Right lobe of liver (tissue), 6 donors: ENCODE data around the gene SDK1. TPM values are rescaled to one million over a fixed set of nuclear protein-coding genes. Genes with fewer than 3 reads are reported as not detected.

ENCODE experiments used
- ATAC-seq, 4 donors: fragments of 200-7000 bp; cut with Tn5 transposase; one replicate each; pipeline ENCODE4 v1.9.1; 2020; ENCODE audit warnings: mild to moderate bottlenecking in 4 of 4, moderate library complexity in 4 of 4
- DNase-seq, 3 donors: peaks; one replicate each; pipeline ENCODE4 v3.0.0-alpha.2; 2020
- H3K27ac ChIP-seq, 3 donors: fragments of 200-600 bp; one replicate each; pipeline ENCODE4 v1.8.0; 2022
- H3K27me3 ChIP-seq, 2 donors: fragments of 200-600 bp; one replicate each; pipeline ENCODE4 v1.8.0; 2022
- H3K36me3 ChIP-seq, 4 donors: fragments of 200-600 bp; sonication (generic) in 1 of 4; one replicate each; pipeline versions ENCODE4 v1.5.1 to v1.8.0; 2017 to 2022; ENCODE audit warnings: control low read depth in 1 of 4
- H3K4me1 ChIP-seq, 4 donors: fragments of 200-600 bp; sonication (generic) in 1 of 4; one replicate each; pipeline versions ENCODE4 v1.5.1 to v1.8.0; 2017 to 2022; ENCODE audit warnings: control low read depth in 1 of 4
- H3K4me3 ChIP-seq, 3 donors: fragments of 200-600 bp; one replicate each; pipeline ENCODE4 v1.8.0; 2022
- H3K9me3 ChIP-seq, 4 donors: fragments of 200-600 bp; sonication (generic) in 1 of 4; one replicate each; pipeline versions ENCODE4 v1.5.1 to v1.8.0; 2017 to 2022; ENCODE audit warnings: control low read depth in 1 of 4
- POLR2A ChIP-seq: fragments of 450-650 bp; IDR thresholded peaks from one replicate; pipeline ENCODE4 v1.6.1; 2017; ENCODE audit warnings: antibody characterized with exemption, mild to moderate bottlenecking
- WGBS: methylation state at CpG from one replicate; pipeline ENCODE4 v1.1.6; 2018; ENCODE audit warnings: low coverage, low lambda C conversion rate; ENCODE audit not compliant: insufficient coverage; ENCODE audit errors: missing lambda C conversion rate; 5-methylcytosine and 5-hydroxymethylcytosine counted together
- intact Hi-C, 2 donors: fragments of 100-400 bp; cut with DNase I; formaldehyde crosslinking; loops; one replicate each; pipeline versions ENCODE4 v1.11.2 to v1.14.1; 2022
- total RNA-seq, 6 experiments: library from RNA; depleted of rRNA in 2 of 6; stranded (reverse); fragments of >200 nt in 2 of 6; fragmentation: NEBNext Ultra II Directional in 3 of 6; extraction: Animal tissue kit (Norgen Biotek cat#: 25700) in 3 of 6; gene quantifications; one replicate each; pipeline versions ENCODE4 v1.1.0 to v1.2.4, GENCODE V29; 2016 to 2023
- TF ChIP-seq, protein P1 (sequence below), 4 donors: fragments of 200-600 bp in 3 of 4; fragments of 450-650 bp in 1 of 4; IDR thresholded peaks; one replicate each; pipeline versions ENCODE4 v1.5.1 to v1.8.0; 2016 to 2022; ENCODE audit warnings: antibody characterized with exemption in 4 of 4, mild to moderate bottlenecking in 2 of 4
- donor health status: DM: no; HTN: yes; CAD: no.
- donor health status: DM: no; HTN: no; CAD: no.
- donor health status: DM: no; HTN: no; CAD: no.
- donor health status: DM: no; HTN: yes; CAD: no.
- donor health status: DM: no; HTN: yes; CAD: no.

Gene SDK1
- total RNA-seq, 6 experiments from 2014 or later = 0.07 to 1.4 (median 0.65) TPM

DNA sequence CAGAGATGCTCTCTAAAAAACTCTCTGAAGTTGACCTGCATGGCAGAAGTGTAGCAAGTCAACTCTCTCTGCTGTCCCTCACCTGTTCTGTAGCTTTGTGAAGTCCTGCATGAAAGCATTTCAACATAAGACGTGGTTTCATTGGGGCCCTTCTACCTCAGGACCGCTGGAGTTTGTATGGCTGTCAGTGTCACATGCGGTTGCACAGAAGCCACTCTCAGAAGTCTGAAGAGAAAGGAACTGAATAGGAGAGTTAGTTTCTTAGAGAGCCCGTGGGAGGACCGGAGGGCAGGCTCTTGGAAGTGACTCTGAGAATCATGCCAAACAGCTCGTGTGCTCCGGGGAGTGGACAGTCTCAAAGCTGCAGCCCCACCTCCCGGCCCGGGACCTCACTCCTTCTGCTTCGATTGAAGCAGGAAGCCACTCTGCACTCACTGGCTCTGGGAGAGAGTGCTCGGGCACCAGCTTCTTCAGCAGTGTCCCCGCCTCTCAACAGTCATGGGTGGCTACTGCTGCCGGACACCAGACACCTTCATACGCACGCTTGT is 486.7 kb downstream of the SDK1 start:
- Histone ChIP-seq H3K4me3 (no peak overlapping the region), H3K9me3 (peaks cover 0 to 5% (median 1%) of the 10 kb centered on the region in 4 donors), H3K36me3 (no peaks in the 10 kb centered on the region), H3K4me1 (no peaks in the 10 kb centered on the region), H3K27ac (no peak overlapping the region), H3K27me3 (no peaks in the 10 kb centered on the region)
- intact Hi-C loops = no loop called here
- DNase-seq (no peak), ATAC-seq (peak; percentile 35 to 48 (median 36))
- no peak for TF ChIP-seq POLR2A
- TF ChIP-seq, protein P1, sequence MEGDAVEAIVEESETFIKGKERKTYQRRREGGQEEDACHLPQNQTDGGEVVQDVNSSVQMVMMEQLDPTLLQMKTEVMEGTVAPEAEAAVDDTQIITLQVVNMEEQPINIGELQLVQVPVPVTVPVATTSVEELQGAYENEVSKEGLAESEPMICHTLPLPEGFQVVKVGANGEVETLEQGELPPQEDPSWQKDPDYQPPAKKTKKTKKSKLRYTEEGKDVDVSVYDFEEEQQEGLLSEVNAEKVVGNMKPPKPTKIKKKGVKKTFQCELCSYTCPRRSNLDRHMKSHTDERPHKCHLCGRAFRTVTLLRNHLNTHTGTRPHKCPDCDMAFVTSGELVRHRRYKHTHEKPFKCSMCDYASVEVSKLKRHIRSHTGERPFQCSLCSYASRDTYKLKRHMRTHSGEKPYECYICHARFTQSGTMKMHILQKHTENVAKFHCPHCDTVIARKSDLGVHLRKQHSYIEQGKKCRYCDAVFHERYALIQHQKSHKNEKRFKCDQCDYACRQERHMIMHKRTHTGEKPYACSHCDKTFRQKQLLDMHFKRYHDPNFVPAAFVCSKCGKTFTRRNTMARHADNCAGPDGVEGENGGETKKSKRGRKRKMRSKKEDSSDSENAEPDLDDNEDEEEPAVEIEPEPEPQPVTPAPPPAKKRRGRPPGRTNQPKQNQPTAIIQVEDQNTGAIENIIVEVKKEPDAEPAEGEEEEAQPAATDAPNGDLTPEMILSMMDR (IDR thresholded peaks at IDR 0.05) = no peak
- 34% methylated on average over 9 of the region's 15 CpGs for WGBS

DNA sequence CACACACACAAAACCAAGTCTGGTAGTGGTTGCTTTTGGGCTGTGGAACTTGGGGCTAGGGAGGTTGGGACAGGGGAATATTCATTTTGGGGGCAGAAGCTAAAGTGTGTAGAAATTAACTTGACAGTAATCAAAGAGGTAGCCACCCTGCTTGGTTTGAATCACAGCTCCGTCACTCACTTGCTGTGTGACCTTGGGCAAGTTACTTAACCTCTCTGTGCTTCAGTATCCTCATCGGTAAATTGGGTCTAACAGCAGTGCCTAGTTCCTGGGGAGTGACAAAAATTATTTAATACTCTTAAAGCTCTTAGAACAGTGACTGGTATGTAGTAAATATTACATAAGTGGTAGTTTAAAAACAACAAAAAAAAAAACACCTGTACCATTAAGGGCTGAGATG is 489.8 kb downstream of the SDK1 start:
- no peak for ATAC-seq
- Histone ChIP-seq H3K27me3 (no peaks in the 10 kb centered on the region), H3K36me3 (no peaks in the 10 kb centered on the region), H3K9me3 (no peaks in the 10 kb centered on the region), H3K4me1 (no peaks in the 10 kb centered on the region), H3K27ac (no peak overlapping the region), H3K4me3 (no peak overlapping the region)
- TF ChIP-seq POLR2A = no peak
- TF ChIP-seq, protein P1 (IDR thresholded peaks at IDR 0.05) = no peak
- 50% methylated on average over 1 of the region's 2 CpGs for WGBS
- no peak for DNase-seq
- intact Hi-C loops = no loop called here

DNA sequence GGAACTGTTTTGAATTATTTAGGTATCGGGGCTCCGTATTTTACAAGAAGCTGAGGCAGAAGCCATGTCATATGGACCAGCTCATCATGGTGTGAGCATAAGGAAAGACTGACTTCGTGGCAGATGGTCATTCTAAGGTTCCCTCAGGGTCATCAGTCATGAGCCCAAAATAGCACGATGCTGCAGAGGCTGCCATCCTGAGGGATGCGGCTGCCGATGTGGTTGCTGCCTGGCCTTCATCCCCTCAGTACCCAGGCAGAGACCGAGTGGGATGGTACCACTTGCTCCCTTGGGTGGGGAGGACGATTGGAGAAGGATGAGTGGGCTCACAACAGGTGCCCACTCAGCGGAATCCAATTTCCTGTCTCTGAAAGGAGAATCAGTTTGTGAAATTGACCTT is 490.3 kb downstream of the SDK1 start:
- intact Hi-C loops = no loop called here
- DNase-seq (no peak), ATAC-seq (no peak)
- 57% methylated on average over 6 of the region's 9 CpGs for WGBS
- Histone ChIP-seq H3K9me3 (no peaks in the 10 kb centered on the region), H3K36me3 (no peaks in the 10 kb centered on the region), H3K4me1 (no peaks in the 10 kb centered on the region), H3K4me3 (no peak overlapping the region), H3K27me3 (no peaks in the 10 kb centered on the region), H3K27ac (no peak overlapping the region)
- no peak for TF ChIP-seq POLR2A
- TF ChIP-seq, protein P1 (IDR thresholded peaks at IDR 0.05) = no peak

DNA sequence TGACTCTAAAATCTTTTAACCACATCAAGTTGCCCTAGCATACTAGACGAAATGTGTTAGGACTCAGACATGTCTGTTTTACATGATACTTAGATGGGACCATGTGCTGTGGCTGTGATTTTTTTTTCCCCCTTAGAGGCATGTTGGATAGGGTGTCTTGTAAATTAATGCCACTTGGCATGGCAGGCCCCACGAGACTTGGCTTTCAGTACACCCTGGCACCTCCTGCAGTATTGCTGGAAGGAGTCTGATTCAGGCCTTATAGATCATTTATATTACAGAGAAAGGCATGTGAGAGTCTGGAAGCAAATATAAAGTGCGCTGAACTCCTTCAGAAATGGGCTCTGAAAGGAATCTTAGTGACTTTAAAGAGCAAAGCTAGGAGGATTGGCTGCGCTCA is 494.1 kb downstream of the SDK1 start:
- Histone ChIP-seq H3K9me3 (no peaks in the 10 kb centered on the region), H3K27me3 (no peaks in the 10 kb centered on the region), H3K36me3 (no peaks in the 10 kb centered on the region), H3K4me1 (no peaks in the 10 kb centered on the region), H3K27ac (no peak overlapping the region), H3K4me3 (no peak overlapping the region)
- no peak for DNase-seq
- intact Hi-C loops = no loop called here
- WGBS = 56% methylated on average over 4 of the region's 4 CpGs
- TF ChIP-seq, protein P1 (IDR thresholded peaks at IDR 0.05) = no peak
- TF ChIP-seq POLR2A = no peak
- no peak for ATAC-seq

DNA sequence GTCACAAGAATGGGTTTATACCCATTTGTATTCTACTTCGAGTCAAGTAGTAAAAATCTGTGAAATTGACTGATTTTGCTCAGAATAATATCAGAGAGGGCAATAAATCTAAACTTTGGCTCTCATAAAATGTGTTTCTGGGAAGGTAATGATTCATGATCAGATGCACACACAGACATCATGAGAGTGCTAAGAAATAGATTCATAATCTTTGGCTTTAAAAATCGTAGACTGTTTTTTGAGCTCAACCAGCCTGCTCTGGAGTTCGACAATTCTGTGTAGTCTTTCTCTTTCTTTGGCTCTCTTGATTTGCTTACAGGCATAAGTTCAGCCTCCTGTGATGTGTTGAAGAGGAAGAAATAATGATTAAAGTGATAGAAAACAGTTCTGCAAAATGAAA is 494.7 kb downstream of the SDK1 start:
- Histone ChIP-seq H3K4me3 (no peak overlapping the region), H3K27me3 (no peaks in the 10 kb centered on the region), H3K9me3 (no peaks in the 10 kb centered on the region), H3K27ac (no peak overlapping the region), H3K36me3 (no peaks in the 10 kb centered on the region), H3K4me1 (no peaks in the 10 kb centered on the region)
- DNase-seq (no peak), ATAC-seq (no peak)
- WGBS = 57% methylated on average over 3 of the region's 3 CpGs
- intact Hi-C loops = no loop called here
- TF ChIP-seq POLR2A = no peak
- TF ChIP-seq, protein P1 (IDR thresholded peaks at IDR 0.05) = no peak
